Calu3 (cell line): ENCODE data around the gene MACROD2. TPM values are rescaled to one million over a fixed set of nuclear protein-coding genes. Genes with fewer than 3 reads are reported as not detected.

Source experiments
- BruUV-seq: library from RNA; stranded (reverse); fragments of 400-500 nt; replicated peaks from 2 replicates; lab custom pipeline; 2021; lab: Mats Ljungman, UMichigan
- CTCF ChIA-PET: fragments of 300-600 bp; sonication (Branson Sonifier 250); formaldehyde crosslinking; loops from one replicate; lab custom pipeline; 2022; ENCODE audit warnings: antibody characterized with exemption; lab: Charles Lee
- DNase-seq: peaks from one replicate; pipeline ENCODE4 v3.0.0; 2022
- H3K27ac Mint-ChIP-seq: one replicate; pipeline ENCODE4 v1.8.0; 2022; ENCODE audit warnings: mixed read lengths; ENCODE audit not compliant: unreplicated experiment
- H3K27me3 Mint-ChIP-seq: one replicate; pipeline ENCODE4 v1.8.0; 2022; ENCODE audit warnings: mixed read lengths; ENCODE audit not compliant: unreplicated experiment
- H3K36me3 Mint-ChIP-seq: one replicate; pipeline ENCODE4 v1.8.0; 2022; ENCODE audit warnings: mild to moderate bottlenecking, moderate library complexity, mixed read lengths; ENCODE audit not compliant: insufficient read depth, unreplicated experiment
- H3K4me1 Mint-ChIP-seq: one replicate; pipeline ENCODE4 v1.8.0; 2022; ENCODE audit warnings: mild to moderate bottlenecking, low read depth, mixed read lengths; ENCODE audit not compliant: unreplicated experiment
- H3K4me3 Mint-ChIP-seq: one replicate; pipeline ENCODE4 v1.8.0; 2022; ENCODE audit warnings: mild to moderate bottlenecking, low read depth, moderate library complexity, mixed read lengths; ENCODE audit not compliant: unreplicated experiment
- H3K9me3 Mint-ChIP-seq: one replicate; pipeline ENCODE4 v1.8.0; 2022; ENCODE audit warnings: low read depth, mixed read lengths; ENCODE audit not compliant: unreplicated experiment
- intact Hi-C: fragments of 100-400 bp; cut with micrococcal nuclease; formaldehyde crosslinking; loops from one replicate; pipeline ENCODE4 v1.10.0; 2022; ENCODE audit not compliant: unreplicated experiment
- total RNA-seq: library from RNA; stranded (reverse); gene quantifications from 2 replicates; pipeline ENCODE4 v1.2.3, GENCODE V29; 2022
- TF ChIP-seq, protein P1 (sequence below): fragments of 200-600 bp; IDR thresholded peaks from one replicate; pipeline ENCODE4 v1.8.0; 2022; ENCODE audit warnings: antibody characterized with exemption; ENCODE audit not compliant: unreplicated experiment

Gene MACROD2
- total RNA-seq, 1 experiment from 2014 or later = 29.4 TPM

DNA sequence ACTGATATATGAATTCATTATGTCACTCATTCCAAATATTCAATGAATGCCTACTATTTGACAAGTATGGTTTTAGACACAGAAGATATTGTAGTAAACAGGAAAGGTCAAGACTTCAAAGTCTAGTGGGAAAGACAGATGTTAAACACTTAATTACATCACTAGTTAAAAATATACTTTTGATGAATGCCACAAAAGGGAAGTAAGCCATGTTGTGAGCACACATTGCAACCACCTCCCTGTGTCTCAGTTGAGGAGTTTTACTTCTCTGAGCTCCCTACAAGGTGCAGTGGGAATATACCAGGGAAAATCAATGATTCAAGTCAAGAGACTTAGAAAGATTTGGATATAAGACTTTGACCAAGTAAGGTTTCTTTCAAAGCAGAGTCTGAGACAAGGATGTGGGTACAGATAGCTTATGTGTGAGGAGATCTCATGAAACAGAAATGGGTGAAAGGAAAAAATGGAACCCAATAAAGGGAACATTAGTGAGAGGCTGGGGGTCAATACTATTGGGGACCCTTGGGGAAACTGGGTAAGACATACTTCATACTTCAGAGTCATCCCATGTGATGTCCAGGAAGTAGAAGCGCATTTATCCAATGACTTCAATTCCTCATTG, 2074.2 kb downstream of the MACROD2 start:
- BruUV-seq = no TSS peak
- Mint-ChIP-seq H3K36me3 (no peaks in the 10 kb centered on the region), H3K27ac (no peak overlapping the region), H3K4me3 (no peak overlapping the region), H3K9me3 (peaks cover 2% of the 10 kb centered on the region), H3K27me3 (no peaks in the 10 kb centered on the region), H3K4me1 (no peaks in the 10 kb centered on the region)
- DNase-seq = no peak
- CTCF ChIA-PET = no interaction called here
- TF ChIP-seq, protein P1, sequence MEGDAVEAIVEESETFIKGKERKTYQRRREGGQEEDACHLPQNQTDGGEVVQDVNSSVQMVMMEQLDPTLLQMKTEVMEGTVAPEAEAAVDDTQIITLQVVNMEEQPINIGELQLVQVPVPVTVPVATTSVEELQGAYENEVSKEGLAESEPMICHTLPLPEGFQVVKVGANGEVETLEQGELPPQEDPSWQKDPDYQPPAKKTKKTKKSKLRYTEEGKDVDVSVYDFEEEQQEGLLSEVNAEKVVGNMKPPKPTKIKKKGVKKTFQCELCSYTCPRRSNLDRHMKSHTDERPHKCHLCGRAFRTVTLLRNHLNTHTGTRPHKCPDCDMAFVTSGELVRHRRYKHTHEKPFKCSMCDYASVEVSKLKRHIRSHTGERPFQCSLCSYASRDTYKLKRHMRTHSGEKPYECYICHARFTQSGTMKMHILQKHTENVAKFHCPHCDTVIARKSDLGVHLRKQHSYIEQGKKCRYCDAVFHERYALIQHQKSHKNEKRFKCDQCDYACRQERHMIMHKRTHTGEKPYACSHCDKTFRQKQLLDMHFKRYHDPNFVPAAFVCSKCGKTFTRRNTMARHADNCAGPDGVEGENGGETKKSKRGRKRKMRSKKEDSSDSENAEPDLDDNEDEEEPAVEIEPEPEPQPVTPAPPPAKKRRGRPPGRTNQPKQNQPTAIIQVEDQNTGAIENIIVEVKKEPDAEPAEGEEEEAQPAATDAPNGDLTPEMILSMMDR = no peak
- intact Hi-C loops = no loop called here

DNA sequence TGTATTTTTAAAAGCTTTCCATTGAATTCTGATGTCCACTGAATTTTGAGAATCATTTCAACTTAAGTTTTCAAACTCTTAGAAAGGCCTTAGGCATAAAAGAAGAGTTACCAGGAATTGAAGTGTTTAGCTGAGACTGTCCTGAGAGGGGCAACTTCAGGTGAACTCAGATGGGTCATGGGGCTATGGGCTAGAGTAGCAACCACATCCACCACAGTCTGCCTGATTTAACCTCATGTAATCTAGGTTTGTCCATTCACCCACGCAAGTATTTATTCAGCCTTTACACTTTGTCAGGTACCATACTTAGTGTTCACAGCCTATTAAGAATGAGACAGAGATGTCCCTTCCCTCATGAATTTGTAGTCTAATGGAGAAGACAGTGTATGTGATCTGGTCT, 2076.9 kb downstream of the MACROD2 start:
- BruUV-seq = no TSS peak

DNA sequence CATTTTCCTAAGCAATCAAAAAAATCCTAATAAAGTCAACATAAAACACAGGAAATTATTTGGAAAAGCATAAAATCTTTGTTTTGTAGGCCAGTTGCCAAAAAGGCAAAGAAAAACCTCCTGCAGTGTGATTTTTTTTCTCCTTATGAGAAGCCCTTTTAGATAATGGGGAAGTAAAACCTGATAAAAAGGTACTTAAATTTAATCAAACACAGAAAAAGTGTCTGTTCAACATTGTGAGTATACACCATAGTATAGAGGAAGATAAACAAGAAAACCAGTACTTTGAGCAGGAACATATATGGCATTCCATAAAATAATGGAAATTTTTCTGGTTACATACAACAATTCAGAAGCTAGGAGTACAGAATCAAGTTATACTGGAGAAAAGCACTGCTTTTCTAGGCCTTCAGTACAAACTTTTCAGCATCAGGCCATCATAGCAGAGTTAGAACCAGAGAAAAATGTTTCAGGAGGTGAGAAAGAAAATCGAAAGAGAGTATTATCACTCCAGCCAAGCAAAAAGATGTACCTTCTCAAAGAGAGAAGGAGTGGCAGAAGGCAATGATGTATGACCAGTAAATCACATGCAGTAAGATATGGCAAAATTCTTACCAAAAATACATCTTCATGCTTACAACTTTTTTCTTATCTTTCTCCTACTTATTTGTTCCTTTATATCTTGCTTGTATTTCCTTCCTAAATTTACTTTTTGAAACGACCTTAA, 2083.0 kb downstream of the MACROD2 start:
- TF ChIP-seq, protein P1 = no peak
- no peaks in the 10 kb centered on the region for H3K9me3 Mint-ChIP-seq
- H3K4me1 Mint-ChIP-seq = no peaks in the 10 kb centered on the region
- H3K4me3 Mint-ChIP-seq = no peak overlapping the region
- intact Hi-C loops = no loop called here
- CTCF ChIA-PET = no interaction called here
- no peak overlapping the region for H3K27ac Mint-ChIP-seq
- no peak for DNase-seq
- no peaks in the 10 kb centered on the region for H3K27me3 Mint-ChIP-seq
- H3K36me3 Mint-ChIP-seq = no peaks in the 10 kb centered on the region
- no TSS peak for BruUV-seq

More for the DNA sequence above, 2076.9 kb downstream of the MACROD2 start:
- Mint-ChIP-seq H3K9me3 (peaks cover 2% of the 10 kb centered on the region), H3K27ac (no peak overlapping the region), H3K4me1 (no peaks in the 10 kb centered on the region), H3K27me3 (no peaks in the 10 kb centered on the region), H3K36me3 (no peaks in the 10 kb centered on the region), H3K4me3 (no peak overlapping the region)
- TF ChIP-seq, protein P1 = no peak
- CTCF ChIA-PET = no interaction called here
- no peak for DNase-seq
- intact Hi-C loops = no loop called here

DNA sequence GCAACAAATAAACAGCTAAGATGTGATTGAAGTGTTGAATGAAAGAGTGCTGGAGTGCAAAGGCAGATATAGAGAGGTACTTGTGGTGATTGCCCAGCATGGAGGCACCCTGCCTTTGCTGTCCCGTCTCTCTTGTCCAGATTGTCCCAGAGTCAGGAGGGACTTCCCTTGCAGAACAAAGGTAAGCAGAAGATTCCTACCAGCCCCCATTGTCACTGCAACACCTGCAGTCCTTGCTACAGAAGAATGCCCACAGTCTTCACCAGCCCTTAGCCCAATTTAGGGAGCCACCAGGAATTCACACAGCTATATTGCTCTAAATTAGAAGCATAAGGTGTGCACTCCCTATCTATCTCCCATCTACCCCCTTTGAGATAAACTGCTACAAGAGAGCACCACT, 2086.1 kb downstream of the MACROD2 start:
- CTCF ChIA-PET = no interaction called here
- BruUV-seq = no TSS peak

More for the DNA sequence above, 2086.1 kb downstream of the MACROD2 start:
- no peaks in the 10 kb centered on the region for H3K36me3 Mint-ChIP-seq
- TF ChIP-seq, protein P1 = no peak
- no peak overlapping the region for H3K4me3 Mint-ChIP-seq
- no peaks in the 10 kb centered on the region for H3K9me3 Mint-ChIP-seq
- no peak overlapping the region for H3K27ac Mint-ChIP-seq
- no peaks in the 10 kb centered on the region for H3K4me1 Mint-ChIP-seq
- intact Hi-C loops = no loop called here
- no peaks in the 10 kb centered on the region for H3K27me3 Mint-ChIP-seq
- no peak for DNase-seq
